Calu3 (cell line): ENCODE data around the gene CFAP90. TPM values are rescaled to one million over a fixed set of nuclear protein-coding genes. Genes with fewer than 3 reads are reported as not detected.

Experiments used
- BruUV-seq: library from RNA; stranded (reverse); fragments of 400-500 nt; replicated peaks from 2 replicates; lab custom pipeline; 2021; lab: Mats Ljungman, UMichigan
- CTCF ChIA-PET: fragments of 300-600 bp; sonication (Branson Sonifier 250); formaldehyde crosslinking; loops from one replicate; lab custom pipeline; 2022; ENCODE audit warnings: antibody characterized with exemption; lab: Charles Lee
- DNase-seq: peaks from one replicate; pipeline ENCODE4 v3.0.0; 2022
- H3K27ac Mint-ChIP-seq: one replicate; pipeline ENCODE4 v1.8.0; 2022; ENCODE audit warnings: mixed read lengths; ENCODE audit not compliant: unreplicated experiment
- H3K27me3 Mint-ChIP-seq: one replicate; pipeline ENCODE4 v1.8.0; 2022; ENCODE audit warnings: mixed read lengths; ENCODE audit not compliant: unreplicated experiment
- H3K36me3 Mint-ChIP-seq: one replicate; pipeline ENCODE4 v1.8.0; 2022; ENCODE audit warnings: mild to moderate bottlenecking, moderate library complexity, mixed read lengths; ENCODE audit not compliant: insufficient read depth, unreplicated experiment
- H3K4me1 Mint-ChIP-seq: one replicate; pipeline ENCODE4 v1.8.0; 2022; ENCODE audit warnings: mild to moderate bottlenecking, low read depth, mixed read lengths; ENCODE audit not compliant: unreplicated experiment
- H3K4me3 Mint-ChIP-seq: one replicate; pipeline ENCODE4 v1.8.0; 2022; ENCODE audit warnings: mild to moderate bottlenecking, low read depth, moderate library complexity, mixed read lengths; ENCODE audit not compliant: unreplicated experiment
- H3K9me3 Mint-ChIP-seq: one replicate; pipeline ENCODE4 v1.8.0; 2022; ENCODE audit warnings: low read depth, mixed read lengths; ENCODE audit not compliant: unreplicated experiment
- CTCF ChIP-seq: fragments of 200-600 bp; IDR thresholded peaks from one replicate; pipeline ENCODE4 v1.8.0; 2022; ENCODE audit warnings: antibody characterized with exemption; ENCODE audit not compliant: unreplicated experiment
- intact Hi-C: fragments of 100-400 bp; cut with micrococcal nuclease; formaldehyde crosslinking; loops from one replicate; pipeline ENCODE4 v1.10.0; 2022; ENCODE audit not compliant: unreplicated experiment
- total RNA-seq: library from RNA; stranded (reverse); gene quantifications from 2 replicates; pipeline ENCODE4 v1.2.3, GENCODE V29; 2022

CFAP90 gene
- total RNA-seq, 1 experiment from 2014 or later: not detected

- intact Hi-C loops: loop anchor here (10.0 kb wide), 1 partner anchor 999 kb away; no protein-coding TSS in a partner anchor
- H3K27me3 Mint-ChIP-seq: peaks cover 60% of the 10 kb centered on the region
- CTCF ChIA-PET: no interaction called here
Measured at GRCh38 chr5:7813576-7813975, 37.4 kb downstream of the CFAP90 start.

DNA sequence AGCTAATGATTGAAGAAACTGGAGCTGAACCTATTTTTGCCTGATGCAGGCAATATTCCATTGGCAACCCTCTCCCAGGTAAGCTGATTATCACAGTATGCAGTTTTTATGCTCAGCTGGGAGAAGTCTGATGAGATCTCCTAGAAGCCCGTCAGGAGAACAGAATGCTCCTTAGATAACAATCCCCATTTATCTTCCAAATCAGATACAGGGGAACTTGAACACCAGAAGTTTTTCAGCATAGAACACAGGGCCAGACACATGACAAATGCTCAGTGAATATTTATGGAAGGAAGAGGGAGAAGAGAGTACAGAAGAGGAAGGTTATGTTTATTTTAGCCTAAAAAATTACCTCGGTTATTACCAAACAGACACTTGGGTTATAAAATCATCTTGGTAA lies 37.9 kb downstream of the CFAP90 start:
- BruUV-seq: no TSS peak
- Mint-ChIP-seq H3K9me3 (no peaks in the 10 kb centered on the region), H3K27ac (no peak overlapping the region), H3K36me3 (no peaks in the 10 kb centered on the region), H3K4me1 (no peaks in the 10 kb centered on the region), H3K27me3 (peaks cover 60% of the 10 kb centered on the region), H3K4me3 (no peak overlapping the region)
- no peak for DNase-seq
- no peak for TF ChIP-seq CTCF
- intact Hi-C loops: loop anchor here (10.0 kb wide), 1 partner anchor 998 kb away; no protein-coding TSS in a partner anchor
- CTCF ChIA-PET: no interaction called here

More at GRCh38 chr5:7813576-7813975, 37.4 kb downstream of the CFAP90 start:
- DNase-seq: no peak
- Mint-ChIP-seq H3K27ac (no peak overlapping the region), H3K4me1 (no peaks in the 10 kb centered on the region), H3K4me3 (no peak overlapping the region), H3K9me3 (no peaks in the 10 kb centered on the region), H3K36me3 (no peaks in the 10 kb centered on the region)
- no TSS peak for BruUV-seq
- no peak for TF ChIP-seq CTCF

DNA sequence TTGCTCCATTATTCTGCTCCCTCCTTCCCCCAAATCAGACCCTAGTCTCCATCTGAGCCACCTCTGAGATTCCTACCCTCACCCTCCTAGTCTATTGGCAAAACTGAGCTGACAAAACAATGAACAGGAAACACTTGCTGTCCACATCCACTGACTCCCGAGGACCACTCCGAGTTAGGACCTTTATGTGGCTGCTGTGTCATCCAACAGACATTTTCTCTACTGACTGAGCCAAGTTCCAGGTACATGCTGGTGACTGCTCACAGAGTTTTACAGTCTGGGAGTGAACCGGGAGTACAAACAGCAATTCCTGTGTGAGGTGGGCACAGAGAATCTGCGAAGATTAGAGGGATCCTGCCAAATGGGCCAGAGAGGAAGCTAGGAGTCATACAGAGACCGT lies 39.2 kb downstream of the CFAP90 start:
- Mint-ChIP-seq H3K9me3 (no peaks in the 10 kb centered on the region), H3K4me1 (no peaks in the 10 kb centered on the region), H3K4me3 (no peak overlapping the region), H3K36me3 (no peaks in the 10 kb centered on the region), H3K27me3 (peaks cover 57% of the 10 kb centered on the region), H3K27ac (no peak overlapping the region)
- TF ChIP-seq CTCF: no peak
- no TSS peak for BruUV-seq
- intact Hi-C loops: loop anchor here (10.0 kb wide), 1 partner anchor 997 kb away; no protein-coding TSS in a partner anchor
- CTCF ChIA-PET: no interaction called here
- no peak for DNase-seq

DNA sequence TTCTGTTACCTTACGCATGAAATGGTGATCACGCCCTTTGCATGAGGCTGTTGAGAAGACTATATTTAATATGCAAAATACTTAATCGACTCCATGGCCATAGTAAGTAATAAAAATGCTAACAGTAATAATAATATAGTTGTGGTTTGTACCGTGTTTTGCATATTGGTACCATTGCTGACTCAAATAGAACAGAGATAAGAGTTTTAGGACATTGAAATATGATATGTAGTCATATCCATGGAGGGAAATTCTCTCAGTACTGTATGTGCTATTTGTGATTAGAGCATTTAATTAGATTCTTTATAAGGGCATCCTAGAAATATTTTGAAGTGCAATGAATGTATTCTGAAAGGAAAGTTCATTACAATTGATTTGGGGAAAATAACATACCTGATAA lies 41.9 kb downstream of the CFAP90 start:
- CTCF ChIA-PET: no interaction called here
- Mint-ChIP-seq H3K4me1 (no peaks in the 10 kb centered on the region), H3K4me3 (no peak overlapping the region), H3K9me3 (no peaks in the 10 kb centered on the region), H3K27ac (no peak overlapping the region), H3K36me3 (no peaks in the 10 kb centered on the region), H3K27me3 (peaks cover 30% of the 10 kb centered on the region)
- TF ChIP-seq CTCF: no peak
- DNase-seq: no peak
- BruUV-seq: no TSS peak
- intact Hi-C loops: no loop called here
